HEK293 (cell line): ENCODE results near the gene TUBG2.

Experiments
- CTCF ChIA-PET: fragments of 350-600 bp; formaldehyde crosslinking; extraction: SDS; loops from one replicate; lab custom pipeline; 2021; ENCODE audit warnings: antibody characterized with exemption; lab: Yijun Ruan, JAX
- POLR2A ChIA-PET: fragments of 300-600 bp; formaldehyde crosslinking; extraction: SDS; loops from one replicate; lab custom pipeline; 2020; ENCODE audit warnings: antibody characterized with exemption, inconsistent platforms; lab: Yijun Ruan, JAX
- H3K27ac ChIP-seq: fragments of 200-500 bp; sonication (Bioruptor generic); 2 replicates; pipeline ENCODE4 v1.5.1; 2014; ENCODE audit warnings: low read depth, low read length, control low read depth, inconsistent platforms; ENCODE audit errors: extremely low read depth
- H3K36me3 ChIP-seq, 2 experiments: fragments of 200-500 bp in 1 of 2; sonication (Bioruptor generic) in 1 of 2; 1 replicate in 1 of 2; 2 replicates in 1 of 2; pipeline ENCODE4 v1.5.1; 2014 to 2017; ENCODE audit warnings: inconsistent platforms in 2 of 2, low read length in 2 of 2; ENCODE audit not compliant: control insufficient read depth in 2 of 2, insufficient read depth in 1 of 2
- H3K4me1 ChIP-seq: fragments of 200-500 bp; sonication (Bioruptor generic); 2 replicates; pipeline ENCODE4 v1.5.1; 2014; ENCODE audit warnings: mild to moderate bottlenecking, low read length, inconsistent platforms; ENCODE audit not compliant: control insufficient read depth, insufficient read depth
- H3K4me3 ChIP-seq: 2 replicates; pipeline ENCODE4 v1.5.1; 2011; ENCODE audit warnings: low read depth, mild to moderate bottlenecking, control low read depth, low read length, moderate library complexity
- H3K9me3 ChIP-seq: fragments of 200-500 bp; sonication (Bioruptor generic); 2 replicates; pipeline ENCODE4 v1.5.1; 2014; ENCODE audit warnings: low read depth, low read length, inconsistent platforms; ENCODE audit not compliant: control insufficient read depth, insufficient read depth
- BCL11A ChIP-seq: fragments of 450-650 bp; formaldehyde crosslinking; IDR thresholded peaks from 2 replicates; pipeline ENCODE4 v1.5.1; 2016; ENCODE audit warnings: low read depth, missing biosample characterization, missing genetic modification characterization
- HOXA7 ChIP-seq: sonication (generic); formaldehyde crosslinking; IDR thresholded peaks from 2 replicates; pipeline ENCODE4 v1.8.1; 2022; ENCODE audit warnings: missing genetic modification reagents, borderline replicate concordance
- IKZF3 ChIP-seq: fragments of 450-650 bp; IDR thresholded peaks from 2 replicates; pipeline ENCODE4 v1.5.0; 2018; ENCODE audit warnings: missing biosample characterization, mild to moderate bottlenecking, missing genetic modification characterization, moderate library complexity
- KLF1 ChIP-seq: fragments of 450-650 bp; formaldehyde crosslinking; IDR thresholded peaks from 2 replicates; pipeline ENCODE4 v1.5.1; 2016; ENCODE audit warnings: missing biosample characterization, missing genetic modification characterization
- KLF10 ChIP-seq: fragments of 450-650 bp; IDR thresholded peaks from 2 replicates; pipeline ENCODE4 v1.5.1; 2018; ENCODE audit warnings: missing biosample characterization, mild to moderate bottlenecking, missing genetic modification characterization
- KLF8 ChIP-seq: fragments of 450-650 bp; formaldehyde crosslinking; IDR thresholded peaks from 2 replicates; pipeline ENCODE4 v1.5.1; 2016; ENCODE audit warnings: missing biosample characterization, missing genetic modification characterization
- OSR2 ChIP-seq: fragments of 450-650 bp; formaldehyde crosslinking; IDR thresholded peaks from 2 replicates; pipeline ENCODE4 v1.5.1; 2016; ENCODE audit warnings: missing biosample characterization, missing genetic modification characterization
- SP3 ChIP-seq: fragments of 450-650 bp; formaldehyde crosslinking; IDR thresholded peaks from 2 replicates; pipeline ENCODE4 v1.5.1; 2016; ENCODE audit warnings: missing biosample characterization, missing genetic modification characterization
- SP7 ChIP-seq: fragments of 450-650 bp; formaldehyde crosslinking; IDR thresholded peaks from 2 replicates; pipeline ENCODE4 v1.5.1; 2016; ENCODE audit warnings: missing biosample characterization, missing genetic modification characterization
- ZBTB21 ChIP-seq: fragments of 450-650 bp; formaldehyde crosslinking; IDR thresholded peaks from 2 replicates; pipeline ENCODE4 v1.5.1; 2017; ENCODE audit warnings: missing biosample characterization, missing genetic modification characterization
- ZBTB8A ChIP-seq: fragments of 450-650 bp; formaldehyde crosslinking; IDR thresholded peaks from 2 replicates; pipeline ENCODE4 v1.5.1; 2016; ENCODE audit warnings: missing biosample characterization, missing genetic modification characterization
- ZIC2 ChIP-seq: fragments of 450-650 bp; formaldehyde crosslinking; IDR thresholded peaks from 2 replicates; pipeline ENCODE4 v1.5.1; 2016; ENCODE audit warnings: missing biosample characterization, missing genetic modification characterization
- ZNF121 ChIP-seq: fragments of 450-650 bp; formaldehyde crosslinking; IDR thresholded peaks from 2 replicates; pipeline ENCODE4 v1.5.1; 2016; ENCODE audit warnings: missing biosample characterization, missing genetic modification characterization
- ZNF292 ChIP-seq: fragments of 450-650 bp; formaldehyde crosslinking; IDR thresholded peaks from 2 replicates; pipeline ENCODE4 v1.5.1; 2016; ENCODE audit warnings: low read depth, missing biosample characterization, missing genetic modification characterization, borderline replicate concordance
- ZNF324 ChIP-seq: fragments of 450-650 bp; formaldehyde crosslinking; IDR thresholded peaks from 2 replicates; pipeline ENCODE4 v1.5.1; 2016; ENCODE audit warnings: missing biosample characterization, missing genetic modification characterization
- ZNF473 ChIP-seq: fragments of 450-650 bp; formaldehyde crosslinking; IDR thresholded peaks from 2 replicates; pipeline ENCODE4 v1.5.1; 2017; ENCODE audit warnings: missing biosample characterization, missing genetic modification characterization
- ZNF501 ChIP-seq: fragments of 450-650 bp; formaldehyde crosslinking; IDR thresholded peaks from 2 replicates; pipeline ENCODE4 v1.5.1; 2016; ENCODE audit warnings: missing biosample characterization, missing genetic modification characterization
- ZNF624 ChIP-seq: fragments of 450-650 bp; formaldehyde crosslinking; IDR thresholded peaks from 2 replicates; pipeline ENCODE4 v1.5.1; 2017; ENCODE audit warnings: missing biosample characterization, missing genetic modification characterization
- ZNF629 ChIP-seq: fragments of 450-650 bp; formaldehyde crosslinking; IDR thresholded peaks from 2 replicates; pipeline ENCODE4 v1.5.1; 2017; ENCODE audit warnings: missing biosample characterization, missing genetic modification characterization
- ZNF660 ChIP-seq: fragments of 450-650 bp; IDR thresholded peaks from 2 replicates; pipeline ENCODE4 v1.5.1; 2018; ENCODE audit warnings: missing biosample characterization, mild to moderate bottlenecking, missing genetic modification characterization
- ZNF664 ChIP-seq: fragments of 450-650 bp; formaldehyde crosslinking; IDR thresholded peaks from 2 replicates; pipeline ENCODE4 v1.5.1; 2016; ENCODE audit warnings: missing biosample characterization, missing genetic modification characterization
- ZNF747 ChIP-seq: fragments of 450-650 bp; formaldehyde crosslinking; IDR thresholded peaks from 2 replicates; pipeline ENCODE4 v1.5.1; 2016; ENCODE audit warnings: missing biosample characterization, missing genetic modification characterization
- ZNF768 ChIP-seq: fragments of 450-650 bp; formaldehyde crosslinking; IDR thresholded peaks from 2 replicates; pipeline ENCODE4 v1.5.1; 2018; ENCODE audit warnings: missing biosample characterization, mild to moderate bottlenecking, missing genetic modification characterization
- TF ChIP-seq, protein P1 (sequence below): fragments of 450-650 bp; formaldehyde crosslinking; IDR thresholded peaks from 2 replicates; pipeline ENCODE4 v1.5.1; 2016; ENCODE audit warnings: missing biosample characterization, missing genetic modification characterization
- TF ChIP-seq, protein P2 (sequence below): fragments of 450-650 bp; formaldehyde crosslinking; IDR thresholded peaks from 2 replicates; pipeline ENCODE4 v1.5.1; 2016; ENCODE audit warnings: missing biosample characterization, missing genetic modification characterization
- TF ChIP-seq, protein P3 (sequence below): fragments of 450-650 bp; formaldehyde crosslinking; IDR thresholded peaks from 2 replicates; pipeline ENCODE4 v1.5.1; 2016; ENCODE audit warnings: missing biosample characterization, missing genetic modification characterization, borderline replicate concordance
- TF ChIP-seq, protein P4 (sequence below): fragments of 450-650 bp; formaldehyde crosslinking; IDR thresholded peaks from 2 replicates; pipeline ENCODE4 v1.5.1; 2017; ENCODE audit warnings: missing biosample characterization, missing genetic modification characterization
- TF ChIP-seq, protein P5 (sequence below): fragments of 450-650 bp; formaldehyde crosslinking; IDR thresholded peaks from 2 replicates; pipeline ENCODE4 v1.5.1; 2016; ENCODE audit warnings: missing biosample characterization, missing genetic modification characterization, low read depth

Gene TUBG2

DNA sequence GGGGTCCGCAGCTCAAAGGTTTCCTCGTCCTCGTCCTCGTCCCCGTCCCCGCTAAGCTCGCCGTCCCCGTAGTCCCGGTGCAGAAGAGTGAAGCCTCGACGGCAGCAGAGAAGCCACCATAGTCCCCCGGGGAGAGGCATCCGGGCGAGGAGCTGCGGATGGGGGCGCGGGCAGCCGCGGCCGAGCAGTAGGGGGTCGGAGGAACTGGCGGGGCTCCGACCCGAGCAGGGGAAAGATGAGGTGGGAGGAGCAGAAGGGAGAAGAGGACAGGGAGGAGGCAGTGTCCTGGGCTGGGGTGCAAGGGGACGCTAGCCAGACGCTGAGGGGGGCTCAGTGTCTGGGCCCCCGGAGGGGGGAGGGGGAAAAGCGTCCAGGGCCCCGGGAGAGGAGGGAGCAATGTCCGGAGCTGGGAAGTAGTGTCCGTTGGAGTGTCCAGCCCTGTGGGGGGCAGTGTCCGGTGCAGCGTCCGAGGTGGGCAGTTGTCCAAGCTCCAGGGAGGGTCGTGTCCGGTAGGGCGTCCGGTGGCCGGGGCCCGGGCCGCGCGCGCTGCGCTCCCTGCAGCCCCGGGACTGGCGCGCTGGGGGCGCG lies 17.4 kb downstream of the TUBG2 start, which contains the start of gene PLEKHH3 (continued):
- TF ChIP-seq SP7 (tag by site-specific recombination) (peak; percentile 29), ZNF747 (tag by site-specific recombination) (no peak), ZNF473 (tag by site-specific recombination) (no peak), ZIC2 (tag by site-specific recombination) (peak; percentile 98), ZNF768 (tag by site-specific recombination) (no peak), BCL11A (tag by site-specific recombination) (peak; percentile 99), ZNF324 (tag by site-specific recombination) (peak; percentile 71), ZNF624 (no peak), IKZF3 (peak; percentile 73; the same call in 1 of the 2 replicates), ZNF501 (tag by site-specific recombination) (peak; percentile 82)
- TF ChIP-seq, protein P1, sequence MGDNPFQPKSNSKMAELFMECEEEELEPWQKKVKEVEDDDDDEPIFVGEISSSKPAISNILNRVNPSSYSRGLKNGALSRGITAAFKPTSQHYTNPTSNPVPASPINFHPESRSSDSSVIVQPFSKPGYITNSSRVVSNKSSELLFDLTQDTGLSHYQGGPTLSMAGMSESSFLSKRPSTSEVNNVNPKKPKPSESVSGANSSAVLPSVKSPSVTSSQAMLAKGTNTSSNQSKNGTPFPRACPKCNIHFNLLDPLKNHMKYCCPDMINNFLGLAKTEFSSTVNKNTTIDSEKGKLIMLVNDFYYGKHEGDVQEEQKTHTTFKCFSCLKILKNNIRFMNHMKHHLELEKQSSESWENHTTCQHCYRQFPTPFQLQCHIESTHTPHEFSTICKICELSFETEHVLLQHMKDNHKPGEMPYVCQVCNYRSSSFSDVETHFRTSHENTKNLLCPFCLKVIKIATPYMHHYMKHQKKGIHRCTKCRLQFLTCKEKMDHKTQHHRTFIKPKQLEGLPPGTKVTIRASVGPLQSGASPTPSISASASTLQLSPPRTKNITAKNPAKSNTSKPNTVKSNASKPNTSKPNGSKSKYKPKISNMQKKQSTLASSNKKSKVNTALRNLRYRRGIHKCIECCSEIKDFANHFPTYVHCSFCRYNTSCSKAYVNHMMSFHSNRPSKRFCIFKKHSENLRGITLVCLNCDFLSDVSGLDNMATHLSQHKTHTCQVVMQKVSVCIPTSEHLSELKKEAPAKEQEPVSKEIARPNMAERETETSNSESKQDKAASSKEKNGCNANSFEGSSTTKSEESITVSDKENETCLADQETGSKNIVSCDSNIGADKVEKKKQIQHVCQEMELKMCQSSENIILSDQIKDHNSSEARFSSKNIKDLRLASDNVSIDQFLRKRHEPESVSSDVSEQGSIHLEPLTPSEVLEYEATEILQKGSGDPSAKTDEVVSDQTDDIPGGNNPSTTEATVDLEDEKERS = no peak
- TF ChIP-seq, protein P2, sequence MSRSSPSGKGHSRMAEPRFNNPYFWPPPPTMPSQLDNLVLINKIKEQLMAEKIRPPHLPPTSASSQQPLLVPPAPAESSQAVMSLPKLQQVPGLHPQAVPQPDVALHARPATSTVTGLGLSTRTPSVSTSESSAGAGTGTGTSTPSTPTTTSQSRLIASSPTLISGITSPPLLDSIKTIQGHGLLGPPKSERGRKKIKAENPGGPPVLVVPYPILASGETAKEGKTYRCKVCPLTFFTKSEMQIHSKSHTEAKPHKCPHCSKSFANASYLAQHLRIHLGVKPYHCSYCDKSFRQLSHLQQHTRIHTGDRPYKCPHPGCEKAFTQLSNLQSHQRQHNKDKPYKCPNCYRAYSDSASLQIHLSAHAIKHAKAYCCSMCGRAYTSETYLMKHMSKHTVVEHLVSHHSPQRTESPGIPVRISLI (tag by site-specific recombination) = no peak

DNA sequence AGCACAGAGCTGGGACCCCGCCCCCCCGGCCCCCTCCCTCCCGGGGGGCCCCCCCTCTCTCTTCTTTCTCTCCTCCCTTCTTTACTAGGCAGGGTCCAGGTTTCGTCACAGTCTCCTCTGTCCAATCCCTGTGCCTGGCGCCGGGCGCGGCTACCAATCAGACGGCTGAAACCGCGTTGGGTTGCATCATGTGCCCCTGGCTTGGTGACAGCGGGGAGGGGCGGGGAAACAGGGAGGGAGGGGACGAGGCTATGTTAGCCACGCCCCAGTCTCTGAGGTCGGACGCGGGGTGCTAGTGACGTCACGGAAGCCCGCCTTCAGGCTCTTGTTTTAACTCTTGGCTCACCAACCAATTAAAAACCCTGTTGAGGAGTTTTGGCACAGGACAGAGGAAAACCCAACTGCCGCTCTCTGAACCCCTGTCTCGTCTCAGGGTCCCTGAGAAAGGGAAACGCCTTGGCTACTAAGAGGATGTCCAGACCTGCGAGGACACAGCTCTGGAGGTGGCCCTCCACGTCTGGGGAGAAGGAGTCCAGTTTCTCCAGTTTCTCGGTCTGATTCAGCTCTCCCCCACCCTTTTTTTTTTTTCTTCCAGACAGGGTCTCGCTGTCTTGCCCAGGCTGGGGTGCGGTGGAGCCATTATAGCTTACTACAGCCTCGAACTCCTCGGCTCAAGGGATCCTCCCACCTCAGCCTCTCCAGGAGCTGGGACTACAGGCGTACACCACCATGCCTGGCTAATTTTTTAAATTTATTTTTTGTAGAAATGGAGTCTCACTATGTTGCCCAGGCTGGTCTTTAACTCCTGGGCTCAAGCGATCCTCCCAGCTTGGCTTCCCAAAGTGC lies 18.2 kb downstream of the TUBG2 start:
- CTCF ChIA-PET = interaction anchor here (0.6 to 3.3 kb wide), 11 partner anchors 9 to 288 kb away, joined by 3 to 22 read pairs (median 4); partner anchors contain the start of genes PSMC3IP and RAMP2
- H3K4me1 ChIP-seq = peaks cover 21% of the 10 kb centered on the region
- peaks cover 0 to 16% of the 10 kb centered on the region in 2 experiments; a peak in 1 of 3 replicates for H3K36me3 ChIP-seq
- H3K9me3 ChIP-seq = no peaks in the 10 kb centered on the region
- H3K4me3 ChIP-seq = peak overlapping the region; percentile 82
- POLR2A ChIA-PET = interaction anchor here (0.6 to 6.1 kb wide), 16 partner anchors 10 to 254 kb away, joined by 3 to 56 read pairs (median 4); partner anchors contain the start of genes CAVIN1, NAGLU, PSMC3IP and RETREG3
- peak overlapping the region; percentile 90 for H3K27ac ChIP-seq
- peak; percentile 57 for TF ChIP-seq KLF1 (tag by site-specific recombination)
- TF ChIP-seq, protein P3, sequence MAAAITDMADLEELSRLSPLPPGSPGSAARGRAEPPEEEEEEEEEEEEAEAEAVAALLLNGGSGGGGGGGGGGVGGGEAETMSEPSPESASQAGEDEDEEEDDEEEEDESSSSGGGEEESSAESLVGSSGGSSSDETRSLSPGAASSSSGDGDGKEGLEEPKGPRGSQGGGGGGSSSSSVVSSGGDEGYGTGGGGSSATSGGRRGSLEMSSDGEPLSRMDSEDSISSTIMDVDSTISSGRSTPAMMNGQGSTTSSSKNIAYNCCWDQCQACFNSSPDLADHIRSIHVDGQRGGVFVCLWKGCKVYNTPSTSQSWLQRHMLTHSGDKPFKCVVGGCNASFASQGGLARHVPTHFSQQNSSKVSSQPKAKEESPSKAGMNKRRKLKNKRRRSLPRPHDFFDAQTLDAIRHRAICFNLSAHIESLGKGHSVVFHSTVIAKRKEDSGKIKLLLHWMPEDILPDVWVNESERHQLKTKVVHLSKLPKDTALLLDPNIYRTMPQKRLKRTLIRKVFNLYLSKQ (tag by site-specific recombination) = no peak
- TF ChIP-seq, protein P4, sequence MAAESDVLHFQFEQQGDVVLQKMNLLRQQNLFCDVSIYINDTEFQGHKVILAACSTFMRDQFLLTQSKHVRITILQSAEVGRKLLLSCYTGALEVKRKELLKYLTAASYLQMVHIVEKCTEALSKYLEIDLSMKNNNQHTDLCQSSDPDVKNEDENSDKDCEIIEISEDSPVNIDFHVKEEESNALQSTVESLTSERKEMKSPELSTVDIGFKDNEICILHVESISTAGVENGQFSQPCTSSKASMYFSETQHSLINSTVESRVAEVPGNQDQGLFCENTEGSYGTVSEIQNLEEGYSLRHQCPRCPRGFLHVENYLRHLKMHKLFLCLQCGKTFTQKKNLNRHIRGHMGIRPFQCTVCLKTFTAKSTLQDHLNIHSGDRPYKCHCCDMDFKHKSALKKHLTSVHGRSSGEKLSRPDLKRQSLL = peak; percentile 23; the same call in 1 of the 2 replicates
- TF ChIP-seq, protein P5, sequence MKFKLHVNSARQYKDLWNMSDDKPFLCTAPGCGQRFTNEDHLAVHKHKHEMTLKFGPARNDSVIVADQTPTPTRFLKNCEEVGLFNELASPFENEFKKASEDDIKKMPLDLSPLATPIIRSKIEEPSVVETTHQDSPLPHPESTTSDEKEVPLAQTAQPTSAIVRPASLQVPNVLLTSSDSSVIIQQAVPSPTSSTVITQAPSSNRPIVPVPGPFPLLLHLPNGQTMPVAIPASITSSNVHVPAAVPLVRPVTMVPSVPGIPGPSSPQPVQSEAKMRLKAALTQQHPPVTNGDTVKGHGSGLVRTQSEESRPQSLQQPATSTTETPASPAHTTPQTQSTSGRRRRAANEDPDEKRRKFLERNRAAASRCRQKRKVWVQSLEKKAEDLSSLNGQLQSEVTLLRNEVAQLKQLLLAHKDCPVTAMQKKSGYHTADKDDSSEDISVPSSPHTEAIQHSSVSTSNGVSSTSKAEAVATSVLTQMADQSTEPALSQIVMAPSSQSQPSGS (tag by site-specific recombination) = peak; percentile 98
- no peak for TF ChIP-seq ZNF292 (tag by site-specific recombination)
- TF ChIP-seq ZBTB8A = 0 out of 2 replicates have a peak, but pooled peaks have one; percentile 7
- TF ChIP-seq OSR2 (tag by site-specific recombination) = peak; percentile 48; the same call in 1 of the 2 replicates
- TF ChIP-seq ZNF121 (tag by site-specific recombination) = peak; percentile 99
- TF ChIP-seq ZNF660 (tag by site-specific recombination) = 0 out of 2 replicates have a peak, but pooled peaks have one; percentile 53
- peak; percentile 28; the same call in 1 of the 2 replicates for TF ChIP-seq SP7 (tag by site-specific recombination)
- TF ChIP-seq ZNF629 (tag by site-specific recombination) = peak; percentile 98
- TF ChIP-seq KLF10 = peak; percentile 65
- no peak for TF ChIP-seq ZNF664 (tag by site-specific recombination)
- TF ChIP-seq SP3 (tag by site-specific recombination) = peak; percentile 90
- peak; percentile 91 for TF ChIP-seq KLF8 (tag by site-specific recombination)
- TF ChIP-seq HOXA7 (CRISPR knock-in tag) = no peak
- TF ChIP-seq ZNF324 (tag by site-specific recombination) = no peak
- TF ChIP-seq ZBTB21 (tag by site-specific recombination) = peak; percentile 96
